ENCODE data around the gene MYO1D.

The MYO1D gene

DNA sequence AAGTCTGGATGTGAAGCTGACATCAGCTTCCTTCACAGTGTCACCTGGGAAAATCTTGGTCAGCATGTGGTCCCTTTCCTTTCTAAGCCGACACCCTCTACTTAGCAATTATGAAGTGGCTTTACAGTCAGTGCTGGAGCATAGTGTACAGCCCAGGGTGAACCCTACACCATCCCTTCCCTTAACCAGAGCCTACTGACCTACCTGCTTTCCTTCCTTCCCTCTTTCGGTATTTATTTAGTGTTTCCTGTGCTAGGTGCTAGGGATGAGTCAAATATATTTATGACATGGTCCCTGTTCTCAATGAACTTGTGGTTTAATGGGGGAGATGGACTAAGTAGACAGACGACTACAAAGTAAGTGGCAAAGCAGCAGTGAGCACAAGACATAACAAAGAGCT, 312.6 kb downstream of the MYO1D start:
- TF ChIP-seq EZH2phosphoT487 (IDR thresholded peaks at IDR 0.05; ENCODE audit: low read depth): no peak
- TF ChIP-seq, protein P1, sequence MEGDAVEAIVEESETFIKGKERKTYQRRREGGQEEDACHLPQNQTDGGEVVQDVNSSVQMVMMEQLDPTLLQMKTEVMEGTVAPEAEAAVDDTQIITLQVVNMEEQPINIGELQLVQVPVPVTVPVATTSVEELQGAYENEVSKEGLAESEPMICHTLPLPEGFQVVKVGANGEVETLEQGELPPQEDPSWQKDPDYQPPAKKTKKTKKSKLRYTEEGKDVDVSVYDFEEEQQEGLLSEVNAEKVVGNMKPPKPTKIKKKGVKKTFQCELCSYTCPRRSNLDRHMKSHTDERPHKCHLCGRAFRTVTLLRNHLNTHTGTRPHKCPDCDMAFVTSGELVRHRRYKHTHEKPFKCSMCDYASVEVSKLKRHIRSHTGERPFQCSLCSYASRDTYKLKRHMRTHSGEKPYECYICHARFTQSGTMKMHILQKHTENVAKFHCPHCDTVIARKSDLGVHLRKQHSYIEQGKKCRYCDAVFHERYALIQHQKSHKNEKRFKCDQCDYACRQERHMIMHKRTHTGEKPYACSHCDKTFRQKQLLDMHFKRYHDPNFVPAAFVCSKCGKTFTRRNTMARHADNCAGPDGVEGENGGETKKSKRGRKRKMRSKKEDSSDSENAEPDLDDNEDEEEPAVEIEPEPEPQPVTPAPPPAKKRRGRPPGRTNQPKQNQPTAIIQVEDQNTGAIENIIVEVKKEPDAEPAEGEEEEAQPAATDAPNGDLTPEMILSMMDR (IDR thresholded peaks at IDR 0.05; ENCODE audit: low read depth, low read length): no peak
- Histone ChIP-seq H3K79me2 (ENCODE audit: low read length) (no peaks in the 10 kb centered on the region), H3K4me1 (ENCODE audit: low read length) (peaks cover 16% of the 10 kb centered on the region), H2AFZ (ENCODE audit: low read depth, low read length) (no peak overlapping the region), H3K36me3 (replicated peaks; ENCODE audit: low read depth, low read length) (peaks cover 5% of the 10 kb centered on the region), H3K9me3 (ENCODE audit: insufficient read depth, low read length) (no peaks in the 10 kb centered on the region), H4K20me1 (ENCODE audit: insufficient read depth, low read length) (no peaks in the 10 kb centered on the region; the same call in 1 of the 2 replicates), H3K27ac (ENCODE audit: low read length) (no peak overlapping the region), H3K27me3 (ENCODE audit: low read depth, low read length) (no peaks in the 10 kb centered on the region), H3K4me2 (ENCODE audit: low read length) (no peak overlapping the region), H3K4me3 (ENCODE audit: low read length) (no peak overlapping the region), H3K9ac (ENCODE audit: low read length) (no peak overlapping the region)

GRCh38 chr17:32563583-32563982, 313.3 kb downstream of the MYO1D start:
- no peak overlapping the region for H3K27ac ChIP-seq (ENCODE audit: low read length)
- TF ChIP-seq, protein P1 (IDR thresholded peaks at IDR 0.05; ENCODE audit: low read depth, low read length): no peak
- no peak for TF ChIP-seq EZH2phosphoT487 (IDR thresholded peaks at IDR 0.05; ENCODE audit: low read depth)
- H3K9ac ChIP-seq (ENCODE audit: low read length): no peak overlapping the region
- no peak overlapping the region for H2AFZ ChIP-seq (ENCODE audit: low read depth, low read length)
- no peaks in the 10 kb centered on the region for H3K9me3 ChIP-seq (ENCODE audit: insufficient read depth, low read length)
- no peak overlapping the region for H3K4me3 ChIP-seq (ENCODE audit: low read length)
- no peak overlapping the region for H3K4me2 ChIP-seq (ENCODE audit: low read length)
- no peaks in the 10 kb centered on the region for H3K27me3 ChIP-seq (ENCODE audit: low read depth, low read length)
- no peaks in the 10 kb centered on the region for H3K79me2 ChIP-seq (ENCODE audit: low read length)
- peaks cover 23% of the 10 kb centered on the region for H3K4me1 ChIP-seq (ENCODE audit: low read length)
- H3K36me3 ChIP-seq (replicated peaks; ENCODE audit: low read depth, low read length): peaks cover 5% of the 10 kb centered on the region
- H4K20me1 ChIP-seq (ENCODE audit: insufficient read depth, low read length): no peaks in the 10 kb centered on the region

DNA sequence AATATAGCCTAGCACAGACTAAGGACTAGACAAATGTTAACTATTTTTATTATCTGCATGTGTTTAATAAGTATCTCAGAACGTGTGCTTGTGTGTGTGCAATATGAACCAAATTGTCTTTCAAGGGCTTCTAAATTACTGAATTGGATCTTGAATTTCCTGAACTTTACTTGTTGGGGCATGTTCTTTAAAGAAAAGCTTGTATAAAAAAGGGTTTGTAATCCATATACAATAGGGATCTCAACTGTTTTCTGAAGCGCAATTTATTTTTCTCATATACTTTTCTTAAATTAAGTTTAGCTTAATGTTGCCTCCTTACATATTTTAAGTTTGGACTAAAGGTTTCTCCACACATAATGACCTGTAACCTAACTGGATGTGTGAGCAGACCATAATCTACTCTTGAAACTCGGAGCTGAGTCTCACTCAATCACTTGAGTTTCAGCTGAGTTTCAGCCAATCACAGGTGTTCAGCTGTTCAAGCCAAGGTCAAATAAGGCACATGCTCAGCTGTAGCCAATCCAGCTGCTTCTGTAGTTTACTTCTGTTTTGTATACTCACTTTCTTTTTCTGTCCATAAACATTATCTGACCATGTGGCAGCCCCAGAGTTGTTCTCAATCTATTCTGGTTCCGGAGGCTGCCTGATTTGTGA, 317.8 kb downstream of the MYO1D start:
- H3K36me3 ChIP-seq (replicated peaks; ENCODE audit: low read depth, low read length): peaks cover 5% of the 10 kb centered on the region
- H3K4me2 ChIP-seq (ENCODE audit: low read length): peak overlapping the region; percentile 75
- no peak for TF ChIP-seq EZH2phosphoT487 (IDR thresholded peaks at IDR 0.05; ENCODE audit: low read depth)
- TF ChIP-seq, protein P1 (IDR thresholded peaks at IDR 0.05; ENCODE audit: low read depth, low read length): no peak
- H3K4me1 ChIP-seq (ENCODE audit: low read length): peaks cover 39% of the 10 kb centered on the region
- H3K9me3 ChIP-seq (ENCODE audit: insufficient read depth, low read length): no peaks in the 10 kb centered on the region
- H3K9ac ChIP-seq (ENCODE audit: low read length): peak overlapping the region; percentile 27; the same call in 1 of the 2 replicates
- H4K20me1 ChIP-seq (ENCODE audit: insufficient read depth, low read length): no peaks in the 10 kb centered on the region
- peak overlapping the region; percentile 36 for H3K4me3 ChIP-seq (ENCODE audit: low read length)
- H3K27me3 ChIP-seq (ENCODE audit: low read depth, low read length): no peaks in the 10 kb centered on the region
- peak overlapping the region; percentile 84 for H3K27ac ChIP-seq (ENCODE audit: low read length)
- H2AFZ ChIP-seq (ENCODE audit: low read depth, low read length): no peak overlapping the region
- no peaks in the 10 kb centered on the region for H3K79me2 ChIP-seq (ENCODE audit: low read length)

- Histone ChIP-seq H3K27ac (ENCODE audit: low read length) (peak overlapping the region; percentile 84), H3K9me3 (ENCODE audit: insufficient read depth, low read length) (no peaks in the 10 kb centered on the region), H4K20me1 (ENCODE audit: insufficient read depth, low read length) (no peaks in the 10 kb centered on the region), H3K4me1 (ENCODE audit: low read length) (peaks cover 38% of the 10 kb centered on the region), H2AFZ (ENCODE audit: low read depth, low read length) (no peak overlapping the region), H3K9ac (ENCODE audit: low read length) (peak overlapping the region; percentile 27; the same call in 1 of the 2 replicates), H3K79me2 (ENCODE audit: low read length) (no peaks in the 10 kb centered on the region), H3K36me3 (replicated peaks; ENCODE audit: low read depth, low read length) (peaks cover 5% of the 10 kb centered on the region), H3K4me2 (ENCODE audit: low read length) (peak overlapping the region; percentile 75), H3K27me3 (ENCODE audit: low read depth, low read length) (no peaks in the 10 kb centered on the region), H3K4me3 (ENCODE audit: low read length) (peak overlapping the region; percentile 36)
- TF ChIP-seq EZH2phosphoT487 (IDR thresholded peaks at IDR 0.05; ENCODE audit: low read depth): no peak
- TF ChIP-seq, protein P1 (IDR thresholded peaks at IDR 0.05; ENCODE audit: low read depth, low read length): no peak
These were observed 318.5 kb downstream of the MYO1D start for GRCh38 chr17:32558326-32558955.

Data from OCI-LY3 (cell line).